Endothelial cell of umbilical vein (primary cell): ENCODE results near the gene ATXN2L. TPM values are rescaled to one million over a fixed set of nuclear protein-coding genes. Genes with fewer than 3 reads are reported as not detected.

Experiments used
- BruUV-seq: library from RNA; stranded (reverse); fragments of 400-500 nt; replicated peaks from 2 replicates; lab custom pipeline; 2021; lab: Mats Ljungman, UMichigan
- CTCF ChIA-PET: fragments of 300-600, 350-600 bp; sonication (Branson Sonifier 250); formaldehyde crosslinking; loops from one replicate; lab custom pipeline; 2021; ENCODE audit warnings: antibody characterized with exemption, inconsistent platforms; lab: Charles Lee
- POLR2A ChIA-PET: fragments of 300-600, 350-600 bp; sonication (Branson Sonifier 250); formaldehyde crosslinking; loops from one replicate; lab custom pipeline; 2021; ENCODE audit warnings: antibody characterized with exemption, inconsistent platforms; lab: Charles Lee
- DNase-seq: peaks from one replicate; pipeline ENCODE4 v3.0.0-alpha.2; 2011; ENCODE audit warnings: low read depth, low spot score
- FAIRE-seq: peaks from 2 replicates; lab custom pipeline; 2011; peaks lifted over from hg19 to GRCh38; lab: Jason Lieb, UNC
- H2AFZ ChIP-seq: 2 replicates; pipeline ENCODE4 v1.6.0; 2012; ENCODE audit warnings: low read depth, low read length, control low read depth, inconsistent platforms
- H3K27ac ChIP-seq: 2 replicates; pipeline ENCODE4 v1.5.1; 2011; ENCODE audit warnings: low read depth, mild to moderate bottlenecking, control low read depth, low read length, moderate library complexity; ENCODE audit not compliant: insufficient read depth
- H3K27me3 ChIP-seq, 2 experiments: 2 replicates each; pipeline versions ENCODE4 v1.6.0 to v1.6.1; 2011; ENCODE audit warnings: low read length in 2 of 2, mixed read lengths in 1 of 2; ENCODE audit not compliant: control insufficient read depth in 2 of 2, insufficient read depth in 2 of 2
- H3K36me3 ChIP-seq, 2 experiments: 2 replicates in 1 of 2; 3 replicates in 1 of 2; pipeline ENCODE4 v1.5.1; 2011; ENCODE audit warnings: low read length in 2 of 2, mild to moderate bottlenecking in 1 of 2, moderate library complexity in 1 of 2; ENCODE audit not compliant: control insufficient read depth in 2 of 2, insufficient read depth in 2 of 2; ENCODE audit errors: extremely low read depth in 1 of 2
- H3K4me1 ChIP-seq: 3 replicates; pipeline ENCODE4 v1.5.1; 2011; ENCODE audit warnings: mild to moderate bottlenecking, low read length; ENCODE audit not compliant: control insufficient read depth, insufficient read depth; ENCODE audit errors: extremely low read depth
- H3K4me2 ChIP-seq: 2 replicates; pipeline ENCODE4 v1.6.1; 2011; ENCODE audit warnings: low read length, control low read depth, mixed read lengths; ENCODE audit not compliant: insufficient read depth
- H3K4me3 ChIP-seq, 3 experiments: fragments of 200-600 bp in 1 of 3; sonication (generic), shearing (Covaris generic) in 1 of 3; replicated peaks in 1 of 3; 2 replicates each; pipeline ENCODE4 v1.5.1; 2011 to 2016; ENCODE audit warnings: control low read depth in 3 of 3, low read length in 3 of 3, mild to moderate bottlenecking in 2 of 3, inconsistent platforms in 1 of 3, low read depth in 1 of 3, moderate library complexity in 1 of 3; ENCODE audit not compliant: insufficient read depth in 1 of 3
- H3K79me2 ChIP-seq: 2 replicates; pipeline ENCODE4 v1.6.0; 2012; ENCODE audit warnings: low read length, inconsistent platforms; ENCODE audit not compliant: control insufficient read depth, insufficient read depth
- H3K9ac ChIP-seq: replicated peaks from 2 replicates; pipeline ENCODE3; 2011; ENCODE audit warnings: low read length, control low read depth; ENCODE audit not compliant: insufficient read depth; ENCODE audit errors: extremely low read depth
- H3K9me1 ChIP-seq: replicated peaks from 3 replicates; pipeline ENCODE4 v1.6.0; 2011; ENCODE audit warnings: mild to moderate bottlenecking, low read length; ENCODE audit not compliant: control insufficient read depth, insufficient read depth; ENCODE audit errors: extremely low read depth
- H3K9me3 ChIP-seq: replicated peaks from 2 replicates; pipeline ENCODE4 v1.5.1; 2012; ENCODE audit warnings: low read length, inconsistent platforms; ENCODE audit not compliant: control insufficient read depth, insufficient read depth
- H4K20me1 ChIP-seq: replicated peaks from 2 replicates; pipeline ENCODE3; 2011; ENCODE audit warnings: mild to moderate bottlenecking, low read length; ENCODE audit not compliant: control insufficient read depth, insufficient read depth; ENCODE audit errors: extremely low read depth
- EZH2 ChIP-seq: IDR thresholded peaks from 2 replicates; pipeline ENCODE4 v1.6.1; 2012; ENCODE audit warnings: borderline replicate concordance, low read depth, mild to moderate bottlenecking, moderate library complexity, low read length, inconsistent platforms; ENCODE audit not compliant: severe bottlenecking
- FOS ChIP-seq: IDR thresholded peaks from 2 replicates; pipeline ENCODE4 v1.6.1; 2011; ENCODE audit warnings: mild to moderate bottlenecking, low read length, moderate library complexity, borderline replicate concordance; ENCODE audit not compliant: insufficient read depth
- GATA2 ChIP-seq: IDR thresholded peaks from 2 replicates; pipeline ENCODE4 v1.7.0; 2011; ENCODE audit warnings: low read depth, mild to moderate bottlenecking, moderate library complexity, mixed read lengths, low read length; ENCODE audit not compliant: insufficient read length, insufficient read depth
- JUN ChIP-seq: IDR thresholded peaks from 2 replicates; pipeline ENCODE4 v1.6.1; 2011; ENCODE audit warnings: borderline replicate concordance, low read depth; ENCODE audit not compliant: insufficient read length, insufficient read depth
- MAX ChIP-seq: IDR thresholded peaks from 2 replicates; pipeline ENCODE4 v1.6.1; 2011; ENCODE audit not compliant: insufficient read depth, insufficient read length
- MYC ChIP-seq: IDR thresholded peaks from one replicate; pipeline ENCODE4 v1.6.1; 2011; ENCODE audit warnings: mild to moderate bottlenecking, low read depth, low read length
- POLR2A ChIP-seq: IDR thresholded peaks from 2 replicates; pipeline ENCODE4 v1.6.1; 2012; ENCODE audit warnings: low read depth, mild to moderate bottlenecking, control low read depth, low read length
- POLR2AphosphoS5 ChIP-seq: IDR thresholded peaks from 2 replicates; pipeline ENCODE4 v1.6.1; 2012; ENCODE audit warnings: low read depth, mild to moderate bottlenecking, control low read depth, low read length, moderate library complexity; ENCODE audit not compliant: insufficient read depth
- dilution Hi-C: fragments of 300-500 bp; cut with MboI; formaldehyde crosslinking; loops from one replicate; pipeline ENCODE4 v1.15.0; 2019; ENCODE audit warnings: low sequenced_read_pairs; ENCODE audit not compliant: extremely low pct_ligation_motif_present
- intact Hi-C: fragments of 100-400 bp; cut with micrococcal nuclease; formaldehyde crosslinking; loops from one replicate; pipeline ENCODE4 v1.10.0; 2022
- polyA plus RNA-seq, 4 experiments: library from polyadenylated mRNA; depleted of rRNA in 3 of 4; stranded (reverse) in 3 of 4; unstranded in 1 of 4; fragments of >200 nt; gene quantifications; 2 replicates each; pipeline versions ENCODE4 v1.2.1 to v1.2.3, GENCODE V29; 2011 to 2012; ENCODE audit warnings: missing spikeins in 1 of 4
- total RNA-seq: library from RNA; stranded (reverse); gene quantifications from 2 replicates; pipeline ENCODE4 v1.2.3, GENCODE V29; 2021
- TF ChIP-seq, protein P1 (sequence below), 2 donors: IDR thresholded peaks; 1 replicate in 1 of 2; 2 replicates in 1 of 2; pipeline ENCODE4 v1.5.1; 2011; ENCODE audit warnings: low read length in 2 of 2, mild to moderate bottlenecking in 2 of 2, moderate library complexity in 2 of 2, control low read depth in 1 of 2, inconsistent platforms in 1 of 2, low read depth in 1 of 2; ENCODE audit not compliant: insufficient read depth in 1 of 2; ENCODE audit errors: extremely low read depth in 1 of 2

The ATXN2L gene
- total and polyA plus RNA-seq, 2 donors (not counting 3 experiments of a cell fraction or from before 2014, with no cell fraction given) = 59.0 to 208 TPM

DNA sequence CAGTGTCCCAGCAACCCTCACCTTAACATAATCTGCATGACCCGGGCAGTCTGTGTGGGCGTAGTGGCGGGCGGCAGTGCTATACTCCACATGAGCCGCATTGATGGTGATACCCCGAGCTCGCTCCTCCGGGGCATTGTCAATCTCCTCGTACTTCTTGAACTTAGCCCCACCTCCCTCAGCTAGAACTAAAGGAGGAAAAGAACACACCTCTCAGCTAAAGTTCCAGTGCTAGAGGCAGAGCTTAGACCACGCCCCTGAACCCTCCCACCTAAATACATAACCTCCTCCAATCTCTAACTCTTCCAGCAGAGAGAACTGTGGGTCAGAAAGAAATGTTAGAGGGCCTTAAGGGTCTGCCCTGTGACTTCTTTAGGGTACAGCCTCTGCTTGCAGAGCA, 22.5 kb downstream of the ATXN2L start:
- dilution Hi-C loops (no loop called here), intact Hi-C loops (no loop called here)
- Histone ChIP-seq H3K9ac (peak overlapping the region; percentile 82), H3K27me3 (no peaks in the 10 kb centered on the region), H3K9me3 (no peaks in the 10 kb centered on the region), H3K27ac (peak overlapping the region; percentile 35), H4K20me1 (no peaks in the 10 kb centered on the region), H3K4me1 (peaks cover 13% of the 10 kb centered on the region), H3K36me3 (peaks cover 9 to 23% of the 10 kb centered on the region in 2 experiments), H3K9me1 (no peaks in the 10 kb centered on the region), H2AFZ (no peak overlapping the region), H3K79me2 (peaks cover 27% of the 10 kb centered on the region), H3K4me2 (peak overlapping the region; percentile 85), H3K4me3 (peak overlapping the region; percentile 54 to 84 (median 67))
- FAIRE-seq (no peak), DNase-seq (peak; percentile 15)
- ChIA-PET CTCF (interaction anchor here (0.8 to 2.5 kb wide), 3 partner anchors 20 to 100 kb away, joined by 3 to 6 read pairs (median 6); partner anchors contain the start of gene ATXN2L), POLR2A (interaction anchor here (2.3 kb wide), 1 partner anchor 22 kb away, joined by 13 read pairs; the partner anchor contains the start of gene ATXN2L)
- TF ChIP-seq FOS = no peak
- no peak for TF ChIP-seq POLR2AphosphoS5
- no peak for TF ChIP-seq GATA2
- no peak for TF ChIP-seq JUN
- TF ChIP-seq MAX = no peak
- TF ChIP-seq EZH2 = no peak
- TF ChIP-seq, protein P1, sequence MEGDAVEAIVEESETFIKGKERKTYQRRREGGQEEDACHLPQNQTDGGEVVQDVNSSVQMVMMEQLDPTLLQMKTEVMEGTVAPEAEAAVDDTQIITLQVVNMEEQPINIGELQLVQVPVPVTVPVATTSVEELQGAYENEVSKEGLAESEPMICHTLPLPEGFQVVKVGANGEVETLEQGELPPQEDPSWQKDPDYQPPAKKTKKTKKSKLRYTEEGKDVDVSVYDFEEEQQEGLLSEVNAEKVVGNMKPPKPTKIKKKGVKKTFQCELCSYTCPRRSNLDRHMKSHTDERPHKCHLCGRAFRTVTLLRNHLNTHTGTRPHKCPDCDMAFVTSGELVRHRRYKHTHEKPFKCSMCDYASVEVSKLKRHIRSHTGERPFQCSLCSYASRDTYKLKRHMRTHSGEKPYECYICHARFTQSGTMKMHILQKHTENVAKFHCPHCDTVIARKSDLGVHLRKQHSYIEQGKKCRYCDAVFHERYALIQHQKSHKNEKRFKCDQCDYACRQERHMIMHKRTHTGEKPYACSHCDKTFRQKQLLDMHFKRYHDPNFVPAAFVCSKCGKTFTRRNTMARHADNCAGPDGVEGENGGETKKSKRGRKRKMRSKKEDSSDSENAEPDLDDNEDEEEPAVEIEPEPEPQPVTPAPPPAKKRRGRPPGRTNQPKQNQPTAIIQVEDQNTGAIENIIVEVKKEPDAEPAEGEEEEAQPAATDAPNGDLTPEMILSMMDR (IDR thresholded peaks at IDR 0.05; ENCODE audit: extremely low read depth in 1 of 2, insufficient read depth in 1 of 2, low read depth in 1 of 2, low read length in 2 of 2) = no peak
- no peak for TF ChIP-seq POLR2A
- TF ChIP-seq MYC = no peak
- no TSS peak for BruUV-seq
